Rectal smooth muscle tissue (tissue), 1 donor: ENCODE data around the gene BCAR3.

ENCODE experiments used
- H3K27ac ChIP-seq: one replicate; pipeline ENCODE4 v1.7.0; 2013; ENCODE audit warnings: low read depth, low read length, inconsistent platforms
- H3K27me3 ChIP-seq: one replicate; pipeline ENCODE4 v1.7.0; 2013; ENCODE audit warnings: low read length; ENCODE audit not compliant: control insufficient read depth, insufficient read depth
- H3K36me3 ChIP-seq: one replicate; pipeline ENCODE4 v1.7.0; 2013; ENCODE audit warnings: low read length; ENCODE audit not compliant: control insufficient read depth, insufficient read depth
- H3K4me1 ChIP-seq: one replicate; pipeline ENCODE4 v1.7.0; 2013; ENCODE audit warnings: low read length; ENCODE audit not compliant: control insufficient read depth, insufficient read depth
- H3K4me3 ChIP-seq: one replicate; pipeline ENCODE4 v1.7.0; 2013; ENCODE audit warnings: low read length
- H3K9ac ChIP-seq: one replicate; pipeline ENCODE4 v1.7.0; 2013; ENCODE audit warnings: low read length

Gene BCAR3

DNA sequence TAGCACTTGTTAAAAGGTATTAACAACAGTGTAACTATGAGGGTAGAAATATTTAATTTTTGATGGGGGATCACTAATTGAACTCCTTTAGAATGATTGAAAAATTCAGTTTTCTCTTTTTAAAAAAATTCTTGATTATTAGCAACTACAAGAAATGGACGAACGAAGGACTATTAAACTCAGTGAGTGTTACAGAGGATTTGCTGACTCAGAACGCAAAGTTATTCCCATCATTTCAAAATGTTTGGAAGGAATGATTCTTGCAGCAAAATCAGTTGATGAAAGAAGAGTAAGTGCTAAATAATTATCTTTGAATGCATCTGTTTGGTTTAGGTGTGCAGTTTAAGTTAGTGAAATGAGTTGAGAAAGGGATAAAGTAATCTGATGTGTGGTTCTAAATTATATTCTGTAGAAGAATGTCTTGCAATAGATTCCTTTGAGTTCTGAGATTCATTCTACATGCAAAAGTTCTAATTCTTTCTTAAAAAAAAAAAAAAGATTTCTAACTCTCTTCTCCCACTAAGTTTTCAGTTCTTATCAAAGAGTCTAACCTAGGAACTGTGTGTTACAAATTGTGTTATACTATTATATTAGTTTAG is 148.8 kb downstream of the BCAR3 start:
- Histone ChIP-seq H3K4me3 (no peak overlapping the region), H3K27ac (no peak overlapping the region), H3K4me1 (no peaks in the 10 kb centered on the region), H3K36me3 (peaks cover 2% of the 10 kb centered on the region), H3K9ac (no peak overlapping the region), H3K27me3 (no peaks in the 10 kb centered on the region)

DNA sequence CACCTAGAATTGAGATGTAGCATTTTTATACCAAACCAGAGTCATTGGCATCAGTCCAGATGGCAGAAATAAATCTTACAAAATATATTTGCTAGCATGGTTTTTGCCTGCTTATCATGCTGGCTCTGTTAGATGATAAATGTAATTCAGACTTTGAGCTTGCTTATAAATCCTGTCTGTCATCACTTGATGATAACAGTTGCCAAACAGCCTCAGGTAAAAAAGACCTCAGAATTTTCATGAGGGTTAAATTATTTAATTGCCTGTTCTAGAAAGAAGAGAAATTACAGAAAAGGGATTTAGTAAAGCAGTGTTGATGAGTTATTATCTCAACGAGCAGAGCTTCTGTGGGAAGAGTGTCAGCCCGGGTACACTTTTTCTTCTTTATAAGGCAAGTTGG is 150.4 kb downstream of the BCAR3 start:
- Histone ChIP-seq H3K4me1 (no peaks in the 10 kb centered on the region), H3K4me3 (no peak overlapping the region), H3K27me3 (no peaks in the 10 kb centered on the region), H3K9ac (no peak overlapping the region), H3K27ac (no peak overlapping the region), H3K36me3 (peaks cover 2% of the 10 kb centered on the region)

DNA sequence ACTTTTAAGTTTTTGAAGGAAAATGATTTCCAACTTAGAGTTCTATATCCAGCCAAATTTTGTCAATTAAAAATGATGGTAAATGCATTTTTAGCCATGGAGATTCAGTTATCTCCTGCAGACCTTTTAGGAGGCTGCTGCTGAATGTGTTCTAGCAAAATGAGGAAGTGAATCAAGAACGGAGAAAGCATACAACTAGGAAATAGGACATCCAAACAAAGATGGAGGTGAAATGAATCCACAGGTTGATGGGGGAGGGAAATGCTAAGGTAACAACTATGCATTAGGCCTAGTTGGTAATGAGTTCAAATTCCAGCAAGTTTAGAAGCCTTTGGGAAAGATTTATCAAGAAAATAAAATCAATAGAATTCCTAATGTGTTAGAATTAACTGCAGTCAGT is 153.2 kb downstream of the BCAR3 start:
- Histone ChIP-seq H3K4me1 (no peaks in the 10 kb centered on the region), H3K27me3 (no peaks in the 10 kb centered on the region), H3K27ac (no peak overlapping the region), H3K4me3 (no peak overlapping the region), H3K36me3 (peaks cover 2% of the 10 kb centered on the region), H3K9ac (no peak overlapping the region)

DNA sequence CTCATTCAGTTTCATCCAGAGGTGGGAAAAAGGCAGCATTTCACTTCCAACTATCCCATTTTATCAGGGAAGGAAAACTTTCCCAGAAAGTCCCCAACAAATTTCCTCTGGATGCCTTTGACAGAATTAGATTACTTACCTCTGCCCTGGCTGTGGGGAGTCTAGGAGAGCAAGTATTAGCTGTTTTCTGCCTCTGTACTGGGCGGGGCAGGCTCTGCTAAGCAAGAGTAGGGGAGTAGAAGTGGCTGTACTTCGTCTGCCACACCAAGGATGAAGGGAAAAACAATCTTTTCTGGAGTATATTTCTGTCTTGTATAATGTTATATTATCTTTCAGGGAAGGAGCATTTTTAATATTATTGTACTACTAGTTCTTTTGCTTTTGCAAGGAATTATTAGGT is 155.2 kb downstream of the BCAR3 start:
- H3K36me3 ChIP-seq = peaks cover under 1% of the 10 kb centered on the region
- no peak overlapping the region for H3K4me3 ChIP-seq
- H3K27me3 ChIP-seq = no peaks in the 10 kb centered on the region
- no peak overlapping the region for H3K9ac ChIP-seq
- H3K4me1 ChIP-seq = no peaks in the 10 kb centered on the region
- H3K27ac ChIP-seq = no peak overlapping the region

DNA sequence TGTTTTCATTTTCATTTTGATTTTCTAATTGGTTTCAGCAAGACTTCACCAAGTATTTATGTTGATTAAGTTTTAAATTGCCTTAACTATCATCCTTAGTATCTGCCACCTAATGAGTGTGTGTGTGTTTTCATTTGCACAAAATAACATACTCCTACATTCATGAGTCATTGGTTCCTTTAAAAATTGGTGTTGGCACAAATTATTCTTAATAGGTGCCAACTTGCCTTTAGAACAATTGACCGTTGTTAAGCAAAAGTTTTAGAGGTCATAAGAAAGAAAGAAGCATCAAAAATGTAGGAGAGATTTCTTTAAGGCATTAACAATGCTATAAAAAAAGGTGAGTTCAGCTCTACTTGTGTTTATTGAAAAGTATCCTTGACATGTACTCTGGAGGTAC is 156.2 kb downstream of the BCAR3 start:
- Histone ChIP-seq H3K4me1 (no peaks in the 10 kb centered on the region), H3K9ac (no peak overlapping the region), H3K36me3 (no peaks in the 10 kb centered on the region), H3K4me3 (no peak overlapping the region), H3K27me3 (no peaks in the 10 kb centered on the region), H3K27ac (no peak overlapping the region)

DNA sequence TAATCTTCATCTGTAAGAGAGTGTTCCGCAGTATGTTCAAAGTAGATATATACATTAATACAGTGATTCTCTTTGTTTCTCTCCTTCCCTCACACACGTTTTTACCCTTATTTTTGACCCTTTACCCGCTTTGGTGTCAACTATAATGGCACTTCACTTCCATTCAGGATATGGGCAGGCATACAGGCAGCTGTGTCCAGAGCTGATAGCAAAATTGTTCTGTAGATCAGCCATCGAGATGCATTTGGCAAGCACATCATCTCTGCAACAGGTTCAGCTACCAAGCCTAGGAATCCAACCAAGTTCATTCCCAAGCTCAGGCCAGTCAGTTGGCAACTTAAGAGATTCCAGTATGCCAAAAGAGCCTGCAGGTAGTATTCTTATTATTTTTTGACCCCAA is 158.9 kb downstream of the BCAR3 start:
- Histone ChIP-seq H3K36me3 (no peaks in the 10 kb centered on the region), H3K9ac (no peak overlapping the region), H3K4me3 (no peak overlapping the region), H3K27ac (no peak overlapping the region), H3K4me1 (no peaks in the 10 kb centered on the region), H3K27me3 (no peaks in the 10 kb centered on the region)

DNA sequence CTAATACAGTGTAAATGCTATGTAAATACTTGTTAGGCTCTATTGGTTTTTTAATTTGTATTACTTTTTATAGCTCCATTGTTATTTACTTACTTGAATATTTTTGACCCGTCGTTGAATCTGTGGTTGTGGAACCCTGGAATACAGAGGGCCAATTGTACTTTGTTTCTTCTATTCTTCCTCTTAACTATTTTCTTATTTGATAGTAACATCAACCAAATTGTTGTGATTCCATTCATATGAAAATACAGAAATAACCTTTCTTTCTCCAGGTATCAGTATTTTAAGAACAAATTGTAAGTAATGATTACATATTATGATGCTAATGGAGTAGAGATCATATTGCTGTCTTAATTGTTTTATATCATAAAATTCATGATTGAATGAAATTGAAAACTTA is 160.0 kb downstream of the BCAR3 start:
- Histone ChIP-seq H3K36me3 (no peaks in the 10 kb centered on the region), H3K27ac (no peak overlapping the region), H3K4me1 (no peaks in the 10 kb centered on the region), H3K27me3 (no peaks in the 10 kb centered on the region), H3K9ac (no peak overlapping the region), H3K4me3 (no peak overlapping the region)

DNA sequence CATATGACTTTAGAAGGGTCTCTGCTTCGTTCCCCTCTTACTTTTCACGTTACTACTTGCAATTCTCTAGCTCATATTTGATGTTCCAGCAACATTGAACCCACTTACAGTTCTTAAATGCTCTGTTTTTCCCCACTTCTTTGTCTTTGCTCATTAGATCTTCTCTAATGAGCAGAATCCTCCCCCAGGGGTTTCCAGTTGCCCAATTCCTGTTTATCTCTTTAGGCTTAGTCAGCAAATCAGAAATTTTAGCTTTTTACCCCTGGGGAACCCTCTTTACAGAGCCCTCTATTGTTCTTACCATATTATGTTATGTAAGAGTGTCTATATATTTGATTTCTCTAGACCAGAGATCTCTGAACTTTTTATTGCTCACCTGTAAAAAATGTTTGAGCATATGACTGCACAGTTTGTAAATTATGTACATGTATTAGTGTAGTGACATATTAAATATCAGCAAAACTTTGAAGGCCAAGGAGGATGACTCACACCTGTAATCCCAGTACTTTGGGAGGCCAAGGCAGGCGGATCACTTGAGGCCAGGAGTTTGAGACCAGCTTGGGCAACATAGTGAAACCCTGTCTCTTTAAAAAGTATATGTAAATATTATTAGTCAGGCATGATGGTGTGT is 162.3 kb downstream of the BCAR3 start:
- Histone ChIP-seq H3K9ac (no peak overlapping the region), H3K4me1 (no peaks in the 10 kb centered on the region), H3K27me3 (no peaks in the 10 kb centered on the region), H3K27ac (no peak overlapping the region), H3K36me3 (no peaks in the 10 kb centered on the region), H3K4me3 (no peak overlapping the region)

DNA sequence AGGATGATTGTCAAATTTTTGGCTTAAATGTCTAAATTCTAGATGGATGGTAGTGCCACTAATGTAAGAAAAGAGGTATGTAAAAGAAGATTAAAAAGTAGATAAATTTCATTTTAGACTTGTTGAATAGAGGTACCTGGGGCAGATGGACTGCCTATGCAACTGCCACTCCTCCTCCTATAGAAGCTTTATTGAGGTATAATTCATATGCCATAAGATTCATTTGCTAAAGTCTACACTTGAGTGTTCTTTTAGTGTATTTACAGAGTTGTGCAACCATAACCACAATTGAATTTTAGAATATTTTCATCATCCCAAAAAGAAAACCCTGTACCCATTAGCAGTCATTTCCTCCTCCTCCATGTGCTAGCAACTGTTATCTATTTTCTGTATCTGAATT is 163.1 kb downstream of the BCAR3 start:
- Histone ChIP-seq H3K9ac (no peak overlapping the region), H3K27me3 (no peaks in the 10 kb centered on the region), H3K4me3 (no peak overlapping the region), H3K4me1 (no peaks in the 10 kb centered on the region), H3K27ac (no peak overlapping the region), H3K36me3 (no peaks in the 10 kb centered on the region)

DNA sequence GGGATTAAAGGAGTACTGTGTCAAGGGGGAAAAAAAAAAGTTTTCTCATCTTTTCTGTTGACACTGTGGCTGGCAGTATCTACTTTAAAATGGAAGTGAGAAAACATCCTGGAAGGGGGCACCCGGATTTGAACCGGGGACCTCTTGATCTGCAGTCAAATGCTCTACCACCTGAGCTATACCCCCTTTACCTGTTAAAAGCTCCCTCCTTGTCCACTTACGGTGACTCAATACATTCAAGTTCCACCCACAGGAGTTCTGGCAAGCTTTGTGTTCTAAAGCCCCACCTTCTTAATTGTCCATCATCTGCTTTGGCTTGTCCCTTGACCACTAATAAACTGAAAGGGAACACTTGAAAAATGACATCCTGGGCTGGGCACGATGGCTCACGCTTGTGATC is 165.5 kb downstream of the BCAR3 start:
- Histone ChIP-seq H3K27me3 (no peaks in the 10 kb centered on the region), H3K4me3 (no peak overlapping the region), H3K36me3 (no peaks in the 10 kb centered on the region), H3K27ac (no peak overlapping the region), H3K4me1 (no peaks in the 10 kb centered on the region), H3K9ac (no peak overlapping the region)
